Psoas muscle (tissue), 8 donors: Measurements from ENCODE around the gene KCNF1. TPM values are rescaled to one million over a fixed set of nuclear protein-coding genes. Genes with fewer than 3 reads are reported as not detected.

Source experiments
- ATAC-seq, 4 donors: fragments of 200-7000 bp; cut with Tn5 transposase; one replicate each; pipeline ENCODE4 v1.9.1; 2020; ENCODE audit warnings: moderate library complexity in 3 of 4, mild to moderate bottlenecking in 2 of 4
- DNase-seq, 2 donors: peaks; one replicate each; pipeline ENCODE4 v3.0.0-alpha.2; 2020
- H3K27ac ChIP-seq: fragments of 200-600 bp; one replicate; pipeline ENCODE4 v1.8.0; 2022
- H3K27me3 ChIP-seq, 3 donors: fragments of 200-600 bp in 1 of 3; one replicate each; pipeline versions ENCODE4 v1.6.1 to v1.8.0; 2013 to 2022; ENCODE audit warnings: low read length in 2 of 3, mild to moderate bottlenecking in 2 of 3, moderate library complexity in 1 of 3; ENCODE audit not compliant: insufficient read depth in 3 of 3
- H3K36me3 ChIP-seq, 2 donors: fragments of 200-600 bp in 1 of 2; one replicate each; pipeline versions ENCODE4 v1.6.1 to v1.8.0; 2013 to 2022; ENCODE audit warnings: low read depth in 1 of 2, mild to moderate bottlenecking in 1 of 2, moderate library complexity in 1 of 2; ENCODE audit not compliant: insufficient read depth in 1 of 2
- H3K4me1 ChIP-seq: fragments of 200-600 bp; one replicate; pipeline ENCODE4 v1.8.0; 2022
- H3K4me3 ChIP-seq: fragments of 200-600 bp; one replicate; pipeline ENCODE4 v1.8.0; 2022; ENCODE audit warnings: mild to moderate bottlenecking
- H3K9me3 ChIP-seq: fragments of 200-600 bp; one replicate; pipeline ENCODE4 v1.8.0; 2022
- WGBS, 3 donors: extraction: QIAGEN DNeasy Blood & Tissue Kit; methylation state at CpG; one replicate each; pipeline versions ENCODE4 v1.1.6 to v1.1.7; 2013; 5-methylcytosine and 5-hydroxymethylcytosine counted together
- intact Hi-C, 2 donors: fragments of 100-400 bp; cut with DNase I; formaldehyde crosslinking; loops; one replicate each; pipeline versions ENCODE4 v1.11.0 to v1.14.2; 2022
- polyA plus RNA-seq, 3 donors: library from polyadenylated mRNA; stranded (reverse); fragments of 200-250 nt; gene quantifications; one replicate each; pipeline ENCODE4 v1.2.3, GENCODE V29; 2013
- total RNA-seq, 4 donors: library from RNA; stranded (reverse); fragmentation: NEBNext Ultra II Directional in 2 of 4; extraction: Animal tissue kit (Norgen Biotek cat#: 25700) in 2 of 4; gene quantifications; one replicate each; pipeline versions ENCODE4 v1.2.1 to v1.2.4, GENCODE V29; 2021 to 2023
- TF ChIP-seq, protein P1 (sequence below): fragments of 200-600 bp; IDR thresholded peaks from one replicate; pipeline ENCODE4 v1.8.0; 2022; ENCODE audit warnings: antibody characterized with exemption
- donor health status: healthy with polysubstance abuse.
- donor health status: DM: no; HTN: no; CAD: no; lungs with moderate emphysema.
- donor health status: Bipolar disorder and iron deficiency.
- donor health status: healthy.
- donor health status: DM: yes; HTN: yes; CAD: no.
- donor health status: DM: no; HTN: no; CAD: no.
- donor health status: DM: no; HTN: no; CAD: no.
- donor health status: DM: yes; HTN: yes; CAD: no.

Gene KCNF1
- total and polyA plus RNA-seq, 7 donors: 0.06 to 0.07 TPM; not detected in 5

DNA sequence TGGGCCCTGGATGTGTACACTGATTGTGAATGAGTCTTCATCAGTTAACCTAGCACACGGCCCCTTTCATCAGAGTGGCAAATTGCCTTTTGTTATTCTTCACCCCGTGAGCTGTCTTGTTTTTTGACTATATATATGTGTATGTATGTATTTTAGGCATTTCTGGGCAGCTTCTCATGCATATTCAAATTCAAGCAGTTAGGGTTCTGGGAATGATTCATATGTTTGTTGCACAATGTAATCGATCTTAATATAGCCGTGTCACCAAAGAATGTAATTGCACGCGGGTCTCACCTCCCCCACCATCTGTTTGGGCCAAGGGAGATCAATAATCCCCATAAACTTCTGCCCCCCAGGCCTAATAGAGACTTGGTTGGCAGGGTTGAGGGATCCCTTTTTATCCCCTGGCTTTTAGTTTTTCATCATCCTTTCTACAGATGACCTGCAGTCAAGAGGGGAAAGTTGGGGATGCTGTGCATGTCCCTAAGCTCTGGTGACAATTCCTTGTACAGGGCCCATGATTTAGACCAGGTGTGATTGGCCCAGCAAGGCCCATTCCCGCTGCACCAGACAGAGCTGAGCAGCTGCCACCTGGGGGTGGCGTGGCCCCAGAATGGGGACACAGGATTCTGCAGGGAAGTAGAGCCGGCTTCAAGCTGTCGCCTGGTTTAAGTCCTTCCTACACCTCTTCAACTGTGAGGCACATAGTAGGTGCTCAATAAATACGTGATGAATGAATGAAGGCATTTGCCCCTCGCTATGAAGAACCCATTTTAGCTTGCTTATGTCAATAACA, 19.2 kb downstream of the KCNF1 start:
- TF ChIP-seq, protein P1, sequence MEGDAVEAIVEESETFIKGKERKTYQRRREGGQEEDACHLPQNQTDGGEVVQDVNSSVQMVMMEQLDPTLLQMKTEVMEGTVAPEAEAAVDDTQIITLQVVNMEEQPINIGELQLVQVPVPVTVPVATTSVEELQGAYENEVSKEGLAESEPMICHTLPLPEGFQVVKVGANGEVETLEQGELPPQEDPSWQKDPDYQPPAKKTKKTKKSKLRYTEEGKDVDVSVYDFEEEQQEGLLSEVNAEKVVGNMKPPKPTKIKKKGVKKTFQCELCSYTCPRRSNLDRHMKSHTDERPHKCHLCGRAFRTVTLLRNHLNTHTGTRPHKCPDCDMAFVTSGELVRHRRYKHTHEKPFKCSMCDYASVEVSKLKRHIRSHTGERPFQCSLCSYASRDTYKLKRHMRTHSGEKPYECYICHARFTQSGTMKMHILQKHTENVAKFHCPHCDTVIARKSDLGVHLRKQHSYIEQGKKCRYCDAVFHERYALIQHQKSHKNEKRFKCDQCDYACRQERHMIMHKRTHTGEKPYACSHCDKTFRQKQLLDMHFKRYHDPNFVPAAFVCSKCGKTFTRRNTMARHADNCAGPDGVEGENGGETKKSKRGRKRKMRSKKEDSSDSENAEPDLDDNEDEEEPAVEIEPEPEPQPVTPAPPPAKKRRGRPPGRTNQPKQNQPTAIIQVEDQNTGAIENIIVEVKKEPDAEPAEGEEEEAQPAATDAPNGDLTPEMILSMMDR: no peak
- no peak overlapping the region for H3K27ac ChIP-seq
- no peak for DNase-seq
- H3K4me1 ChIP-seq: peaks cover 14% of the 10 kb centered on the region
- no peak overlapping the region for H3K4me3 ChIP-seq
- no peaks in the 10 kb centered on the region for H3K36me3 ChIP-seq
- intact Hi-C loops: no loop called here
- 90 to 91% (median 90%) methylated on average over 12 of the region's 12 CpGs for WGBS, 3 donors
- H3K9me3 ChIP-seq: no peaks in the 10 kb centered on the region
- H3K27me3 ChIP-seq: no peaks in the 10 kb centered on the region
- ATAC-seq: no peak

GRCh38 chr2:10931710-10932255, 20.0 kb downstream of the KCNF1 start:
- intact Hi-C loops: no loop called here
- H3K4me1 ChIP-seq: peaks cover 14% of the 10 kb centered on the region
- H3K27ac ChIP-seq: peak overlapping the region; percentile 58
- TF ChIP-seq, protein P1: no peak
- ATAC-seq: peak; percentile 98 to 99 (median 98)
- H3K27me3 ChIP-seq: no peaks in the 10 kb centered on the region
- 31 to 48% (median 37%) methylated on average over 14 of the region's 14 CpGs for WGBS, 3 donors
- H3K9me3 ChIP-seq: no peaks in the 10 kb centered on the region
- H3K36me3 ChIP-seq: no peaks in the 10 kb centered on the region
- no peak overlapping the region for H3K4me3 ChIP-seq
- peak; percentile 77 to 94 for DNase-seq

DNA sequence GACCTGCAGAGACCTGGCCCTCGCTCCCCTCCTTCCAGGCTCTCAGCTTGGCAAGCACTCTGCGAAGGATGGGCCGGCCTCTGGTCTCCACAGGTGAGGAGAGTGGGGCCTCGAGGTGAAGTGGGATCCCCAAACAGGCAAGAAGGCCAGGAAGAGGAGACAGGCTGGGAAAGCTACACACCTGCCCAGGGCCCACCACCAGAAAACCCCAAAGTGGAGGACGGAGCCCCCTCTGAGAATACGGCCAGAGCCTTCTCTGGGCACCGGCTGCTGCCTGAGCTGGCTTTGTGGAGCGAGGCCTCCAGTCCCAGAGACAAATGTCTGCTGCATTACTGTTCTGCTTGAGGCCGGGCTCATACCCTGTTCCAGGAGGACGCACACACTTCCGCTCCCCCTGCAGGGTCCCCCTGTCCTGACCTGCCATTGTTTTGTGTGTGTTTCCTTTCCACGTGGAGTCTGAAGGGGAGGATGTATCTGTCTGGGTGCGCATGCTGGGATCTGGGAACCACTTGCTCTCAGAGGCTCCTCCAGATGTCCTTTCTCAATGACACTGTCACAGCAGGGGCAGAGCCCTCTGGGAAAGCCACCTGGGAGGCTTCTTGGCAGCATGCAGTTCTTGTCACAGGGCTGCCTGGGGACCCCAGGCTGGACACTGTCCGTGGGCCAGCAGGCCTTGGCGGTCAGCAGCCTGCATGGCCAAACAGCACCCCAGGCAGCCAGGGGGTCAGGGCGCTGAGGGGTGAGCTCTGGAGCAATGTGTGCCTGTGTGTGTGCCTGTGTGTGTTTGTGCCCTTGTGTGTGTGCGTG, 20.8 kb downstream of the KCNF1 start:
- 48 to 65% (median 52%) methylated on average over 17 of the region's 17 CpGs for WGBS, 3 donors
- ATAC-seq: peak in 3 of 4 donors; percentile 2 to 12 (median 8)

GRCh38 chr2:10933700-10934225, 22.0 kb downstream of the KCNF1 start:
- peaks cover under 1% of the 10 kb centered on the region for H3K9me3 ChIP-seq
- intact Hi-C loops: no loop called here
- H3K27me3 ChIP-seq: no peaks in the 10 kb centered on the region
- no peaks in the 10 kb centered on the region for H3K36me3 ChIP-seq
- ATAC-seq (no peak), DNase-seq (no peak)
- TF ChIP-seq, protein P1: no peak
- H3K4me1 ChIP-seq: peaks cover 14% of the 10 kb centered on the region
- no peak overlapping the region for H3K4me3 ChIP-seq
- WGBS, 3 donors: 92 to 97% (median 92%) methylated on average over 11 of the region's 11 CpGs
- H3K27ac ChIP-seq: no peak overlapping the region

More for the DNA sequence above, 20.8 kb downstream of the KCNF1 start:
- no peaks in the 10 kb centered on the region for H3K9me3 ChIP-seq
- H3K27me3 ChIP-seq: no peaks in the 10 kb centered on the region
- peak overlapping the region; percentile 58 for H3K27ac ChIP-seq
- TF ChIP-seq, protein P1: no peak
- H3K36me3 ChIP-seq: no peaks in the 10 kb centered on the region
- no peak overlapping the region for H3K4me3 ChIP-seq
- intact Hi-C loops: no loop called here
- H3K4me1 ChIP-seq: peaks cover 14% of the 10 kb centered on the region
- no peak for DNase-seq
